Non-pigmented ciliary epithelial cell (primary cell): Measurements from ENCODE around the gene XCL2.
"Not testable (repeated sequence)": the region's sequence is repeated elsewhere in the genome, so short reads cannot be mapped to it uniquely, and the experiment has no call there.

ENCODE experiments used
- DNase-seq: peaks from one replicate; pipeline ENCODE4 v3.0.0-alpha.2; 2010; ENCODE audit warnings: low read depth

XCL2 gene

GRCh38 chr1:168543840-168544498, at the start of gene XCL2:
TSS of gene XCL2 (minus strand) at chr1:168543997. CDS start at chr1:168543964, 33 bp downstream.
- DNase-seq: not testable (repeated sequence)

GRCh38 chr1:168591641-168592250, 47.9 kb upstream of the XCL2 start:
- DNase-seq: no peak

GRCh38 chr1:168591066-168591465, 47.3 kb upstream of the XCL2 start:
- DNase-seq: no peak

- no peak for DNase-seq
Measured at GRCh38 chr1:168589167-168589566, 45.4 kb upstream of the XCL2 start.

- DNase-seq: no peak
Measured at GRCh38 chr1:168585937-168586336, 42.1 kb upstream of the XCL2 start.

- DNase-seq: no peak
Measured at GRCh38 chr1:168585191-168585590, 41.4 kb upstream of the XCL2 start.

GRCh38 chr1:168583571-168583970, 39.8 kb upstream of the XCL2 start:
- DNase-seq: no peak

- DNase-seq: no peak
Measured at GRCh38 chr1:168582688-168583336, 39.0 kb upstream of the XCL2 start.

GRCh38 chr1:168581817-168582572, 38.2 kb upstream of the XCL2 start:
- DNase-seq: no peak

- not testable (repeated sequence) for DNase-seq
Measured at GRCh38 chr1:168580991-168581390, 37.2 kb upstream of the XCL2 start.

- not testable (repeated sequence) for DNase-seq
Measured at GRCh38 chr1:168580290-168580689, 36.5 kb upstream of the XCL2 start.

- DNase-seq: not testable (repeated sequence)
Measured at GRCh38 chr1:168578531-168579185, 34.9 kb upstream of the XCL2 start.

- DNase-seq: not testable (repeated sequence)
Measured at GRCh38 chr1:168576245-168576688, 32.5 kb upstream of the XCL2 start, which contains the start of gene XCL1. TSS of gene XCL1 (plus strand) at chr1:168576605. CDS start at chr1:168576638, 33 bp downstream.

- DNase-seq: not testable (repeated sequence)
Measured at GRCh38 chr1:168574234-168574633, 30.4 kb upstream of the XCL2 start.

GRCh38 chr1:168572633-168573032, 28.8 kb upstream of the XCL2 start:
- no peak for DNase-seq

GRCh38 chr1:168570652-168571051, 26.9 kb upstream of the XCL2 start:
- DNase-seq: no peak

- no peak for DNase-seq
Measured at GRCh38 chr1:168568346-168568745, 24.5 kb upstream of the XCL2 start.

GRCh38 chr1:168567568-168567967, 23.8 kb upstream of the XCL2 start:
- no peak for DNase-seq

GRCh38 chr1:168567007-168567406, 23.2 kb upstream of the XCL2 start:
- no peak for DNase-seq

GRCh38 chr1:168565825-168566224, 22.0 kb upstream of the XCL2 start:
- no peak for DNase-seq

- no peak for DNase-seq
Measured at GRCh38 chr1:168561989-168562388, 18.2 kb upstream of the XCL2 start.

- no peak for DNase-seq
Measured at GRCh38 chr1:168560370-168560769, 16.6 kb upstream of the XCL2 start.
